Measurements from ENCODE around the gene DMRT3. TPM values are rescaled to one million over a fixed set of nuclear protein-coding genes. Genes with fewer than 3 reads are reported as not detected.

The DMRT3 gene
- total and polyA plus RNA-seq, 2 of the 8 experiments (the other 6 are each of a cell fraction or from before 2014, with no cell fraction given): not detected

- H4K5ac ChIP-seq (ENCODE audit: insufficient read length, low read depth, low read length): no peak overlapping the region
- H2AK5ac ChIP-seq (ENCODE audit: low read depth, low read length): no peak overlapping the region
- no peak overlapping the region for H3K14ac ChIP-seq (ENCODE audit: insufficient read length)
- H4K8ac ChIP-seq (ENCODE audit: extremely low read depth, insufficient read depth, low read length): no peak overlapping the region
- H3K23me2 ChIP-seq (ENCODE audit: low read depth, low read length): no peaks in the 10 kb centered on the region
- POLR2A ChIA-PET (ENCODE audit: partially characterized antibody): no interaction called here
- H3K18ac ChIP-seq (ENCODE audit: extremely low read depth, low read length): no peak overlapping the region
- H2AFZ ChIP-seq (ENCODE audit: low read length): no peak overlapping the region
- no peak overlapping the region for H3K23ac ChIP-seq (ENCODE audit: insufficient read length)
- FAIRE-seq (no peak), DNase-seq (ENCODE audit: low read depth in 1 of 2, low spot score in 2 of 2) (no peak)
- H2BK15ac ChIP-seq (ENCODE audit: low read length): no peak overlapping the region
- H3K9me3 ChIP-seq (ENCODE audit: insufficient read depth in 2 of 2, low read depth in 1 of 2, low read length in 1 of 2): peaks cover 31 to 66% of the 10 kb centered on the region in 2 experiments; a peak in 3 of 4 replicates
- no peaks in the 10 kb centered on the region for H3K79me1 ChIP-seq (ENCODE audit: low read depth, low read length)
- H3K27ac ChIP-seq (ENCODE audit: low read depth, low read length): no peak overlapping the region
- no peak overlapping the region for H3K9ac ChIP-seq (replicated peaks in 1 of 4; ENCODE audit: extremely low read depth in 1 of 4, low read depth in 3 of 4, low read length in 3 of 4)
- no peaks in the 10 kb centered on the region for H4K20me1 ChIP-seq (replicated peaks in 1 of 2; ENCODE audit: control insufficient read depth in 1 of 2, insufficient read depth in 2 of 2, low read length in 2 of 2)
- H3K27me3 ChIP-seq (replicated peaks in 1 of 4; ENCODE audit: control insufficient read depth in 3 of 4, extremely low read depth in 1 of 4, insufficient read depth in 3 of 4, low read length in 3 of 4): no peaks in the 10 kb centered on the region
- TF ChIP-seq ZNF274 (IDR thresholded peaks at IDR 0.05; ENCODE audit: borderline replicate concordance, extremely low read depth, low read length) (no peak), SIX5 (IDR thresholded peaks at IDR 0.05; ENCODE audit: low read depth, low read length) (no peak), POLR2A (IDR thresholded peaks at IDR 0.05; ENCODE audit: control extremely low read depth in 1 of 2, low read depth in 2 of 2, low read length in 2 of 2) (no peak), HDAC2 (IDR thresholded peaks at IDR 0.05; ENCODE audit: borderline replicate concordance in 1 of 2, low read depth in 2 of 2, low read length in 2 of 2) (no peak), EGR1 (IDR thresholded peaks at IDR 0.05; ENCODE audit: borderline replicate concordance, low read depth, low read length) (no peak), MAFK (IDR thresholded peaks at IDR 0.05; ENCODE audit: low read depth, low read length) (no peak), HDAC6 (IDR thresholded peaks at IDR 0.05; ENCODE audit: low read depth, low read length) (no peak), SP2 (IDR thresholded peaks at IDR 0.05; ENCODE audit: low read length) (no peak)
- H3K36me3 ChIP-seq (ENCODE audit: control insufficient read depth in 2 of 4, insufficient read depth in 4 of 4, low read length in 3 of 4): no peaks in the 10 kb centered on the region
- no peaks in the 10 kb centered on the region for H3K4me1 ChIP-seq (replicated peaks in 1 of 4; ENCODE audit: control insufficient read depth in 3 of 4, insufficient read depth in 4 of 4, low read length in 3 of 4)
- H2BK12ac ChIP-seq (ENCODE audit: low read depth, low read length): no peak overlapping the region
- H2BK5ac ChIP-seq (ENCODE audit: low read depth, low read length): no peak overlapping the region
- H3K56ac ChIP-seq (replicated peaks; ENCODE audit: insufficient read length, low read depth, low read length): no peak overlapping the region
- no peak overlapping the region for H4K91ac ChIP-seq (replicated peaks; ENCODE audit: insufficient read length, low read length)
- H2BK120ac ChIP-seq (replicated peaks; ENCODE audit: low read depth, low read length): no peak overlapping the region
- H3K4me2 ChIP-seq (ENCODE audit: insufficient read depth in 1 of 2, low read depth in 2 of 2, low read length in 2 of 2): no peak overlapping the region
- 81% methylated on average over 3 of the region's 3 CpGs; no CpG with 5 or more reads in 1 of the 2 experiments for WGBS, 2 experiments (ENCODE audit: extremely low coverage in 1 of 2, insufficient coverage in 1 of 2, insufficient read length in 1 of 2, insufficient replicate concordance in 2 of 2, low coverage in 1 of 2, low lambda C conversion rate in 2 of 2, missing lambda C conversion rate in 1 of 2)
- CTCF ChIA-PET (ENCODE audit: partially characterized antibody): no interaction called here
- H3K4ac ChIP-seq (replicated peaks; ENCODE audit: insufficient read length, low read depth, low read length): no peak overlapping the region
- H2BK20ac ChIP-seq (ENCODE audit: low read length): no peak overlapping the region
- no peaks in the 10 kb centered on the region for H3K79me2 ChIP-seq (ENCODE audit: control insufficient read depth in 1 of 2, insufficient read depth in 2 of 2, low read length in 2 of 2)
- H3K4me3 ChIP-seq (ENCODE audit: extremely low read depth in 1 of 4, insufficient read depth in 2 of 4, low read depth in 3 of 4, low read length in 4 of 4): no peak overlapping the region
These were observed 57.8 kb downstream of the DMRT3 start for GRCh38 chr9:1034271-1034670.
